NCI-H510A treated with DMSO at 0.1 percent for 48 hours (cell line): ENCODE measurements around the gene FSTL4.

Experiments used
- DNase-seq: peaks from one replicate; lab custom pipeline; 2025; lab: John Stamatoyannopoulos, UW

Gene FSTL4

DNA sequence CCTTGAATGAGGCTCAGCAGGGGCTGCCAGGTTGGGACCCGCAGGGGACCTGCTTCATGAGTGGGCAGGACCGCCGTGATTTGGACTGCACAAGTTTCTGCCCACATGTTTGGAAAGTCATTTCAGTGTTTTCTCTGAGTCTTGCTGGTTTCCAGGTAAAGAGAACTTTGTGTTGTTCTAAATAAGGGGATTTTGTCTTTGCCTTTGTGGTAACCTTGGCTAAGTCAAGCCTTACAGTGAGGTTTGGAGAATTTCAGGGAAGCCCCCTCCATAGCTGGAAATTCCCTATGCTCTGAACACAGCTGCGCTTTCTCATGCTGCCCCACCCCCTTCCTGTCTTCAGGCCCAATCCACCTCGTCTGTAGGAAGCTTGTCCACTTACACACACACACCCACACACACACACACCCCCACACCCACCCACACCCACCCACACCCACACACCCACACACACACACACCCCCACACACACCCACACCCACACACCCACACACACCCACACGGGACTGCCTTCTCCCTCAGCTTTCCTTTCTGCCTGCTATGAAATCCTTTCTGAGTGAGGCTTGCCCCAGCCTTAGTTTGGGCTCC, 290.4 kb downstream of the FSTL4 start:
- no peak for DNase-seq

DNA sequence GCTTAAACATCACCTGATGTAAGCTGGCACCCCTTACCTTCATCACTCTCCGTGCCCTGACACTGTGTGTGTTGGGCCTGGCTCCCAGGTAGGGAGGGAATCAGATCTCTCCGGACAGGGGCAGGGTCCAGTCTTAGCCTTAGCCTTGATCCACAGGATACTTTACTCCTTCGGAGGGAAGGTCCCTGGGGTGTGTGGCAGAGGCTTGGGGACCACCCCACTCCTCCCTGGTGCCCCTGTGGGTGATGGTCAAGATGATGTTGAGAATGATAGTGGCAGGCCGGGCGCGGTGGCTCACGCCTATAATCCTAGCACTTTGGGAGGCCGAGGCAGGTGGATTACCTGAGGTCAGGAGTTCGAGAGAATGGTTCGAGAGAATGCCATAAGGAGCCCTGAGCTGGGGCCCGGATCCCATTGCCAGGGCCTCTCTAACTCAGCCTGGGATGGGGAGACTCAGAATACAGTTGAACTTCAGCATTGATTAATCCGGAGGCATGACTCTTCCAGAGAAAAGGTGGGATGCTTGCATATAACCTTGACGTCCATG, 291.0 kb downstream of the FSTL4 start:
- DNase-seq, result no peak

DNA sequence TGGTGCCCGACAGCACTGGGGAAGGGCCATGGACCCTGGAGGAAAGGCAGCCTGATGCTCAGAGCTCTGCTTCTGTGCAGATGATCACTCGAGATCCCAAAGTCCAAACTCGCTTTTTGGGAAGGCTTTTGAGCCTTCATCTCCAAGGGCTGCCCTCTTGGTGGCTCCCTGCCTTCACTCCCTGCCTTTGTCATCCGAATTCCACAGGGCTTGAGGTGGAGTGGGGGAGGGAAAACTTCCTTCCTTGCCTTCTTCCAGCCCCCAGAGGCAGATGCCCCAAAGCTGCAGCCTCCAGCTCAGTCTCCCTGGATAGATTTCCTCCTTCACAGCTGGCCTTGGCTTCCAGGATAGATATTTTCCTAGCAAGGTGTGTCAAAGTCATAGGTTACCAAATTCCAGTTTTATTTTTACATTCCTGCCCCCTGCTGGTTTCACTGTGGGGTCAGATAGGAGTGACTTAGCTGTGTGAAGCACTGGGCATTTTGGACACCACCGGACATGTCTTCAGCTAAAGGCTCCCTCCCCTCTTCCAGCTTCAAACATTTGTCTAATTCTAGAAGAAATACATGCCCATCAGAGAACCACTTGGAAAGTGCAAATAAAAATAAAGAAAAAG, 292.3 kb downstream of the FSTL4 start:
- DNase-seq, result no peak

DNA sequence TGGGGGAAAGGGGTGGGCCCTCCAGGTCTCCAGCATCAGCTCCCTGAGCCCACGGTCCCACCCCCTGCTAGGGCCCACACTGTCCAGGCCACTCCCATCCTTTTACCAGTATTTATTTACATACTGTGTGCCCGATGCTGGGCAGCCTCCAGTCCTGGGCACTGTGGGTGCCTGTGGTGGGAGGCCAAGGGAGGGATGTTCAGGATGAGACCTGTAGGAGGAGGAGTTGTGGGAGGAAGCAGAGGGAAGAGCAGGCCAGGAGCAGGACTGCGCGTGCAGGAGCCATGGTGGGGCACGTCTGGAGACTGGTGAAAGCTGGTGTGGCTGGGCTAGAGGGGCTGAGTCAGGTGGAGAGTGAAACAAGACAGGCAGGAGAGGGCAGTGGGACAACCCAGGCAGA, 293.1 kb downstream of the FSTL4 start:
- no peak for DNase-seq

DNA sequence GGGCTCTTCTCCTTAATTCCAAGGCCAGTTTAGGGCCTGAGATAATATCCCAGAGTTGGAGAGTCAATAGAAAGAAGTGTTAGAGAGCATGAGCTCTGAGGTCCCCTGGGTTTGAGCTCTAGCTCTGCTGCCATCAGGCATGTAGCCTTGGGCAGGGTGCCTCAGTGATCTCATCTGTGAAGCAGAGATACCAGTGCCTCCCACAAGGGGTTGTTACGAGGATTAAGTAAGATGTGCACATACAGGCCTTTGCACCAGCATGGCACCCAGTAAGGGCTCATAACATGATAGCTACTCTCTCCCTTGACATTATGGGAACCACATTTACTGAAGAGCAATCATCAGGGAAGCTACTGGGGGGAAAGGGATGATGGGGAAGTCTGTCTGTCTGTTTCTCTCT, 294.8 kb downstream of the FSTL4 start:
- no peak for DNase-seq

DNA sequence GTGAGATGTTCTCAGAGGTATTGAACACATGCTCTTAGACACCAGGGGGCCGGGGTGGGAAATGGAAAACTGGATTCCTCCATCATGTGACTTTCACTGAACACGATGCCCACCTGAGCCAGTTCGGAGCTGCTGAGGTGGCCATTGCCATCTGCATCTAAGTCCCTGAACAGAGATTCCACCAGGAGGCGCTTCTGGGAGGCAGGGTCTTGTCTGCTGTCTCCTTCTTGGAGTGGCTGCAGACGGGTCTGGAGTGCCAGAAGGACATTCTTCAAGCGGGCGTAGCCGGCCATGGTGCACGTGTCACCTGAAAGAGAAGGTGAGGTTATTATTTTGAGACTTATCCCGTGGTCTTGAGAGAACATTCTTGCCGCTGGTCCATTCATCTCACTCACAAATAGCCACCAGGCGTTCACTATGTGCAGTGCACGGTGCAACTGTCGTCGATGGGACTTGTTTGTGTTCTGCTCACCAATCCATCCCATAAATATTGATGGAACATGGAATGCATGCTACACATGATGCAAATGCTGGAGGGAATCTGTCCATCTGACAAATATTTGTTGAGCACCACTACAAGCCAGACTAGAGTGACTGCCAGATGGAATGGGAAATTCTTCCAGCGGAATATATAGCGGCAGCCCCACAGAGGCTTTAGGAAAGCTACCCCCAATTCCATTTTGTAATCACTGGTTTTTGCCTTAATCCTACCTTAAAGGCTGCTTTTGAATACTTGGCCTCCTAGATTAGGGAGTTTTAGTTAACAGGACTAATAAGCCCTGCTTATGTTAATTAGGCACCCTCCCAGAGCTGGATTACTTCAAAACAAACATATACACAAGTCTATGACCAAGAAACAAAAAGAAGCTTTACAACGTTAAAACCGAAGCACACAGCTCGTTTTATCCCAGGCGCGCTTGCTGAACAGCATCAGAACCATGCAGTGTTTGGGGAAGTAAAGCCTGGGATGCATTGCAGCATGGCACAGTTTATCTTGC, 295.7 kb downstream of the FSTL4 start:
- DNase-seq, result no peak

DNA sequence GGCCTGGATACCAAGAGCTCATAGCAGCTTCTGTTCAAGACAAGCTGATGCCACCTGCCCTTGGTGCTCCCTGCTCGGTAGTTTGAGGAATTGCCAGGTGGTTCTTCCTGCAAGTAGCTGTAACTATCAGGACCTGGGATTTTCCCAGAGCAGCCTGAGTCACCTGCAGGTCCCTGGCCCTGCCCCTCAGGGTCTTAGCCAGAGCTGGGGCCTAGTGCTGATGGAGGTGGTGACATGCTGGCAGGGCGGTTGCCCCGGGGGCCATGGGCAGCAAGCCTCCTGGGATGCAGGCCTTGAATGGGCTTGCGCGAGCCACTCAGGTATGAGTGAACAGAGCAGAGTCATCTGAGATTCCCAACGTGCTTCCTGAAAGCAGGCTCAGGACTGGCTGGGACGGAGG, 298.3 kb downstream of the FSTL4 start:
- no peak for DNase-seq

DNA sequence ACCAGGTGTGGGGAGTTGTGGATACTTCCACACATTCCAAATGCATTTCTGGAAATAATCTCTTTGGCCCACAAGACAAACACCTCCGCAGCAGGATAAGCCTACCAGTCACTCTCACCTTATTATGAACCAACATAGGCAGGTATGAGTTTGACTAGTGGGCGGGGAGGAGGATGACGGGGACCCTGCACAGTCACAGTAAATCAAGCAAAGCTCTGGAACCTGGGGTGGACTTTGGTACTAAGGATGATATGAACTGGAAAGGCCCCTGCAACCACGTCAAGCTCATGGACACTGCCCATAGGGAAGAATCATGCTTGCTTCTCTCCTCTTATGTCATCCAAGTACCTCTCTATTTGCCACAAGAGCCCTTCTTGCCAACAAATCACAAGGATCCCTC, 301.2 kb downstream of the FSTL4 start:
- no peak for DNase-seq

DNA sequence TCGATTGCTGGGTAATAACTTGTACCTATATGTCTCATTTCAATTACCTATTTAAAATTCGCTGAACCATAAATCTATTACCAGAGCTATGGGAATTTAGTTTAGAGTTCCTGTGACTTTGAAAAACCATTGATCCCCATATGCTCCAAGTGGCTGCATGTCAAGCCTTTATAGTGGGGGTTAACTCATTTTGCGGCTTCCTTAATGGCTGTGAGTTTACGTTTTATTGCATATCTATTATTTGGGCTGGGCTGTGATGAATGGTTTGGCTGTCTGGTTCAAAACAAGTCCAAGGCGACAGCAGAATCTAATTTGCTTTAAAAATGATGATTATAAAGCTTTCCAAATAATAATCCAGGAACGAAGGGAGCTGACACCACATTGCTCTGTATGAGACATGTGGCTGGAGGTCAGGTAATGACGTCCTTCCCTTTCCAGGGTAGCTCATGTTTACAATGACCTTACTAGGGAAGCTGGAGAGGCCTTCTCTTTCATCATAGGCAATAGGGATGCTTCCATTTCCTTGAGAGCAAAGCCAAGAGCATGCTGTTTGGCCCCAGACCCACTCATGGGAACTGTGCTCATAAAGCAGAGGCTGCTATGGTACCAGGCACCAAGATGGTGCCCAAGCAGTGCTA, 302.2 kb downstream of the FSTL4 start:
- DNase-seq, result no peak

DNA sequence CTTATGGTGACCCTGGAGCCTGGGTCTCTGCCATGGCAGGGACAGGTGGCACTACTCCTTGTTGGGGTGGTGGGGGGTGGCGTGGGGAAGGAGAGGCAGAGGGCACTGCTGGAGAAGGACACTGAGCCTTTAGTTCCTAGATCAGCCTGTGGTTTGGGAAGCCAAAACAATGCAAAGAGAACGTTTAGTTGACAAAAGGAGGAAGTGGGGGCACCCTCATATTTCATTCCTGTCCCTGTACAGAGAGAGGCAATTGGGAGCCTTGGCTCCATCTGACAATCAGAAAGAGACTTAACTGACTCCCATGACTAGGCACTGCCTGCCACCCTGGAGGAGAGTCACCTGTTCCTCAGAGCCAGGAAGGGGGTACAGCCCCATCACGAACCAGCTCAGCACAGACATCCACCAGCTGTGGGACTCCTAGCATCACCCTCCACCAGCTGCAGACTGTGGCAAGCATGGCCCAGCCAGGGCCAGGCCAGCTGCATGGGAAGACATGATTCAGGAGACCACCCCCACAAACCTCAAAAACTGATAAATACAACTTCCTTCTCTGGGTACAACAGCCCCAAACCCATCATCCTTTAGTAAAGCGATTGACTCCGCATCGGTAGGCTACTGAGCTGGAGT, 303.1 kb downstream of the FSTL4 start:
- DNase-seq, result no peak

DNA sequence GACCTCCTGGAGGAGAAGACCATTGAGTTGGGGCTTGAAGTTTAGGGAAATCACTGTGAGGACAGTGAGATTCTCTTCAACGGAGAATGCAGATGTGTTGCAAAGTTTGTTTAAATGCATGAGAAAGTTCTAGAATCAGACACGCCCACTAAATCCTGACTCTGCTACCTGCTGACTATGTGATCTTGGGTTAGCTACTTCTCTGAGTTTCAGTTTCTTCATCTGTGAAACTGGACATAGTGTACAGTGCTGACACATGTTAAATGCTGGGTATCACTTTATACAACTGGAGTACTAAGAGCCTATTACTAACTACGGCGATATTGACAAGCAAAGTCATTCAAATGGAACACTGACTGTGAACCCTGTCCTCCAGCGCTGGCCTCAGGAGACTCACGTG, 305.1 kb downstream of the FSTL4 start:
- DNase-seq, result no peak

DNA sequence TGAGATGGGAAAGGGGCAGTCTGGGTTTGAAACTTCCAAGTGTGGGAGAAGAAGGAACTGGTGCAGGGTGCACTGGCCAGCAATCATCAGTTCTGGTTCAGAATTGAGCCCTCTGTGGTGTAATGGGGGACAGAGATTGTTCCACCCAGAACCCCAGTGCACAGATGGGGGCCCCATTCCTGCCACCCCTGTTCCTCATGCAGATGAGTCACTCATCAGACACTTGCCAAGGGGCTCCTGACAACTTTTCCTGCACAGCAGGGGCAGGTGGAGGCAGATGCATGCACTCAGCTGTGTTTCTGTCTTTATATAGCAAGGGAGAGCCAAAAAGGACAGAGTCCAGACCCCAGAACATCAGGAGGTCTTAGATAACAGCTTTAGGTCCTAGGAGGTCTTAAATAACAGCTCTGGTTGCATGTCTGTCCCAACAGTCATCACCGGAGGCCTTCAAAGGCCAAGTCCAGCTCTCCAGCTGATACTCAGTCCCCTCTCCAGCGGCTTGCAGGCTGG, 307.6 kb downstream of the FSTL4 start:
- no peak for DNase-seq

DNA sequence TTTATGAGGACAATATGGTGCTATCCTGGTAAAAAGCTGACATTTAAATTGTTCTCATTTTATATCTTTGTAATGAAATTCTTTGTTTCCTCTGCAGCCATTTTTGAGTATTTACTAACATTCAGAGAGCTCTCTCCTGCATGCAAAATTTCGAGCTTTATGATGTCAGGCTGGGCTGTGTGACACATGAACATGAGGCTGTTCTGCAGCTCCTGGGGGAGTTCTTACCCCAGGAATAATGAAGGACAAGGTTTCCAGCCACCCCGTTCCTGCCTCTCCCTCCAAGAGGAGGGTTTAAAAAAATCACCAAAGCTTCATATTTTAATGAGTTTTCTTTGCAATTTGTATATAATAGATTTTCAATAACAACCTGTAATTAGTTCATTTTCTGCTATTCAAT, 308.2 kb downstream of the FSTL4 start:
- no peak for DNase-seq

DNA sequence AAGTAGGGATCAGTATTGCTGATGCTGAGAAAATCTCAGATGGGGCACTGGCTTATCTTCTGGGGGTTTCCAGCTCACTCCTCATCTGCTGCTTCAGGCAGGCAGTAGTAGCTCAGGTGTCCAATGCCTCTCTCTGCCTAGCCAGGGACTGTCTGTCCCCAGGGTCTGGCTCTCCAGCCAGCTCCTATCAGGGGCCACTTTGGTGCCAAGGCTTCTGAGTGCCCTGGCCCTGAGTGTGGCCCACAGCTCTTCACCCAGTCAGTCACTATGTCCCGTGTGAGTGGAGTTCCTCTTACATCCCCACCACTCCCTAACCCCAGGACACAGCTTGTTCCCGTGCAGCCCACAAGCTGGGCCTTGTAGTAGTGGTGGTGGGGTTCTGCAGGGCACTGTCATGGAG, 309.0 kb downstream of the FSTL4 start:
- DNase-seq, result no peak

DNA sequence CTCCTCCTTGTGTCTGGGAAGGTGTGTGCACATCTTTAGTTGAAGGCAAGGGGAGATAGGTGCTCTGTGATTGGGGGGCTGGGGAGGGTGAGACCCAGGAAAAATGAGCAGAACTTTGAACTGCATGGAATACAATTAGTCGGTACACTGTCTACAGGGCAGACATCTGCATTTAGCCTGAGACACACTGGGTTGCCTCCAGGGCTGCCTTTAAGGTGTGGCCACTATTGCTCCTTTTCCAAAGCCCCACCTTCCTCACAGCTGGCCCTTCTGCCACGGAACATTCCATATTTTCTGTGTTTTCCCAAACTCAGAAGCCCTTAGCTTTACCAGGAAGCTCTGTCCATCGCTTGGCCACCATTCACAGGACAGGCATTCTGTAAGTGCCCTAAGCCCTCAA, 312.6 kb downstream of the FSTL4 start:
- DNase-seq, result no peak

DNA sequence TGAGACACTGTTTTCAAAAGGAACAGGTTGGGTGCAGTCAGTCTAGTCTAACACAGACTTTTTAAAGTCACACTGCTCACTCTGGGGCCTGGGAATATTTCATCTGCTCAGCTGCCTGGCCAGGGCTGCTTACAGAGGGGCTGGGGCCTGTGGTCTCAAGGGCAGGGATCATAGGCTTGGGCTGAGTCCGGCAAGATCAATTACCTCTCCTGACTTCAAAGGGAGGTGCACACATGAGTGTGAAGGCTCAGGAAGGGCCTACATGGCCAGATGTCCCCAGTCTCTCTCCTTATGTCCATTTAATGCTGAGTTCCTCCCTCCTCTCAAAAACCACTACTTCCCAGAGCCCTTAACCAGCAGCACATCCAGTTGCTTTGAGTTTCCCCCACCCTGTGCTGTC, 313.3 kb downstream of the FSTL4 start:
- DNase-seq, result no peak

DNA sequence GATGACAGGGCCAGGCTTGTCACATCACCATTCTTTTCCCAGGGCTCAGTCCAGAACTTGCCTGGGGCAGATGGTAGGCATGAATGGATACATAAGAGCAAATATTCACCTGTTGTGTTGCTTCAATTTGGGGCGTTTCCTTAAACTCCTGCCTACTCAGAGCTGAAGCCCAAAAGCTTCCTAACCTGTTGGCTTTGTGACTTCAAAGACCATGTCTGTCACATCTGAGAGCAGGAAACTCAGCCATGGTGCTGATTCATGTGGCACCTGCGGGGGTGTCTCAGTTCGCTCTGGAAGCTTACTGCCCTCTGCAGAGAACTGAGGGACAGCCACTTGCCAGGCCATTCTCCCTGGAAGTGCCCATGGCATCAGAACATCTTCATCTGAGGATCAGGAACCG, 313.9 kb downstream of the FSTL4 start:
- DNase-seq, result no peak

DNA sequence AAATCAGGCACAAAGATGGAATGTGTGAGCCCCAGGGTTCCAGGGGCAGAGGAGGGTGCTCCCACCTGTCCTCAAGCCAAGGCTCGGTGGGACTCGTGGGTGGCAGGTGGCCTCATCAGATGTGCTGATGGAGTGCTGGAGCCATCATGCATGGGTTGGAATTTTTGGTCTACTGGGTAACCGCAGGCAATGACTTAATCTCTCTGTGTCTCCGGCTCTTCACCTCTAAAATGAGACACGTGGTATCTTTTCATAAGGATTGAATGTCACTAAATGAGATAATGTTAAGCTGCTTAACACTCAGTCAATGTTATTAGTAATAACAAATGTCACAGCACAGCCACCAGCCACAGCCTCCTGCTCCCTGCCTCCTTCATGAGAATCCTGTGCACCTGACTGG, 315.0 kb downstream of the FSTL4 start:
- no peak for DNase-seq

DNA sequence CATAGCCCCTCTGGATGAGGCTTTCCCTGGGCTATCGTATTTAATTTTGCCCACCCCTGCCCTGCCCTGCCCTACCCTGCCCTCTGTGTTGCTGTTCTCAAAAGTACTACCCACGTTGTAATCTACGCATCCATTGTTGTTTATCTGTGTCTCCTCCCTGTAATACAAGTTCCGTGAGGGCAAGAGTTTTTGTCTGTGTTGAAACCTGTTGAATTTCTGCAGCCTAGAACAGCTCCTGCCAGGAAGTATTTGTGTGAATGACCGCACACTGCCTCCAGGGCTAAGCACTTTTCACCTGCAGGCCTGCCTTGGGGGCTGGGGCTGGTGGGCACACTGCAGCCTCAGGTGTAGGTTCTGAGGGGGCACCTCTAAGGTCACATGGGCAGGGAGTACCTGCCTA, 315.7 kb downstream of the FSTL4 start:
- no peak for DNase-seq

DNA sequence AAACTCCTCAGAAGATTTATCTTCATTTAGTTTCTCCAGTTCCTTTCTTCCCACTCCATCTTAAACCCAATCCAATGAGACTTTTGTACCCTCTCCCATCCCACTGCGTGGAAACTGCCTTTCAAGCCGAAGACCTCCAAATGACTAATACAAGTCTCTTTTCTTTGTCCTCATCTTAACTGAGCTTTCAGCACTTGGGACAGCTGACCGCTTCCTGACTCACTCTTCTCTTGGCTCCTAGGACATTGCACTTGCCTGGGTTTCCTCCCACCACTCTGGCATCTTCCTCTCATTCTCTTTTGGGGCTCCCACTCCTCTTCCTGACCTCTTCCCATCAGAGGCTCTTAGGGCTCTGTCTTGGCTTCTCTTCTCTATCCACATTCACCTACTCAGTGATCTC, 316.8 kb downstream of the FSTL4 start:
- DNase-seq, result no peak

DNA sequence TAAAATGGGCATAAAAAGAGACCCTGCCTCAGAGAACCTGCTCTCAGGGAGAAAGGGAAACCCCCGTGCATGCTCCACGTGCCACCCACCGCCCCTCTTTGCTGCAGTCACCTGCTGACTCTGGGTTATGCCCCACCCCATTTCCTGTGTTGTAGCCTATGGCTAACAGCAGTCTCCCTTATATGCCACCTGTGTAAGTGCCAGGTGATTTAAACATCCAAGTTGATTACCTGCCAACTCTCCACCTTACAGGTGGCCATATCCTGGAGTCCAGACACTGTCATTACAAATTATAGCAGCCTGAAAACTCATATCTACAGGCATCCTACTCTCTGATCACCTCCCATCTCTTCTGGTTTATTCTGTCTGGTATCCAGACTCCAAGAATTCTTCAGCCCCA, 318.0 kb downstream of the FSTL4 start:
- peak; percentile 14 for DNase-seq

DNA sequence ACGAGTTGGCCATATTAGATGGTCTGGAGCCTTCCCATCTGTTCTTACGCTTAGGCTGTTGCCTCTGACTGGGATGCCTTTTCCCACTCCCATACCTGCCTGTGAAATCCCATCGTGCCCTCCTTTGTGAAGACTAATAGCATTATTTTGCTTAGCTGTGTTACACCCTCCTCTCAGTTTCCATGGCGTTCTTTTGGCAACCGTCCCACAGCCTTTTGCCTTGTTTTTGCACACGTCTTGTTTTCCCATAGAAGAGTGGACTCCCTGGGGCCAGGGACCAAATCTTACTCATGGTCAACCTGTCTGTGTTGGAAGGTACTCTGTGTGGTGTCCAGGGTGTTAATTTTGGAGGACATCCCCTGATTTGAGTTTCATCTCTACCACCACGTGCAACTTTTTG, 318.4 kb downstream of the FSTL4 start:
- no peak for DNase-seq
